WERI-Rb-1 (cell line): ENCODE data around the gene PRRT1B.

Source experiments
- DNase-seq: peaks from one replicate; pipeline ENCODE4 v3.0.0-alpha.2; 2020
- H3K27ac ChIP-seq: fragments of 250-450 bp; sonication (Bioruptor Pico); 2 replicates; pipeline ENCODE4 v1.5.1; 2020; ENCODE audit warnings: mild to moderate bottlenecking, moderate library complexity
- H3K27me3 ChIP-seq: fragments of 250-450 bp; sonication (Bioruptor Pico); 2 replicates; pipeline ENCODE4 v1.5.1; 2021; ENCODE audit warnings: mild to moderate bottlenecking, low read depth, moderate library complexity; ENCODE audit not compliant: insufficient read depth, severe bottlenecking
- H3K36me3 ChIP-seq: fragments of 250-450 bp; sonication (Bioruptor Pico); 2 replicates; pipeline ENCODE4 v1.5.1; 2020; ENCODE audit warnings: mild to moderate bottlenecking, moderate library complexity
- H3K4me3 ChIP-seq: 2 replicates; pipeline ENCODE4 v1.5.1; 2011; ENCODE audit warnings: low read depth, mild to moderate bottlenecking, control low read depth, low read length
- H3K9me3 ChIP-seq: fragments of 250-450 bp; sonication (Bioruptor Pico); 2 replicates; pipeline ENCODE4 v1.5.1; 2021; ENCODE audit warnings: mild to moderate bottlenecking, moderate library complexity; ENCODE audit not compliant: severe bottlenecking
- CTCF ChIP-seq: IDR thresholded peaks from 2 replicates; pipeline ENCODE4 v1.5.1; 2011; ENCODE audit warnings: low read depth, mild to moderate bottlenecking, control low read depth, inconsistent platforms, low read length

PRRT1B gene

GRCh38 chr9:131559421-131560000 is 14.2 kb downstream of the PRRT1B start:
- TF ChIP-seq CTCF, result no peak
- peaks cover 4% of the 10 kb centered on the region for H3K9me3 ChIP-seq
- H3K4me3 ChIP-seq, result no peak overlapping the region
- no peak for DNase-seq
- H3K27me3 ChIP-seq, result no peaks in the 10 kb centered on the region
- H3K36me3 ChIP-seq, result no peaks in the 10 kb centered on the region
- H3K27ac ChIP-seq, result no peak overlapping the region

GRCh38 chr9:131562032-131562959 is 17.0 kb downstream of the PRRT1B start:
- DNase-seq, result no peak
- Histone ChIP-seq H3K36me3 (no peaks in the 10 kb centered on the region), H3K27me3 (no peaks in the 10 kb centered on the region), H3K27ac (no peak overlapping the region), H3K4me3 (no peak overlapping the region), H3K9me3 (peaks cover 4% of the 10 kb centered on the region)
- TF ChIP-seq CTCF, result no peak

- Histone ChIP-seq H3K36me3 (no peaks in the 10 kb centered on the region), H3K27ac (no peak overlapping the region), H3K9me3 (peaks cover 4% of the 10 kb centered on the region)
Observed at GRCh38 chr9:131565369-131565768, 20.0 kb downstream of the PRRT1B start.

GRCh38 chr9:131566158-131566557 is 20.8 kb downstream of the PRRT1B start:
- no peaks in the 10 kb centered on the region for H3K36me3 ChIP-seq
- TF ChIP-seq CTCF, result no peak
- H3K4me3 ChIP-seq, result no peak overlapping the region
- H3K27me3 ChIP-seq, result no peaks in the 10 kb centered on the region
- H3K9me3 ChIP-seq, result peaks cover 4% of the 10 kb centered on the region
- H3K27ac ChIP-seq, result no peak overlapping the region
- DNase-seq, result no peak

More at GRCh38 chr9:131565369-131565768, 20.0 kb downstream of the PRRT1B start:
- Histone ChIP-seq H3K27me3 (no peaks in the 10 kb centered on the region), H3K4me3 (no peak overlapping the region)
- no peak for DNase-seq
- TF ChIP-seq CTCF, result no peak

- Histone ChIP-seq H3K36me3 (no peaks in the 10 kb centered on the region), H3K27me3 (no peaks in the 10 kb centered on the region), H3K9me3 (peaks cover 4% of the 10 kb centered on the region), H3K4me3 (no peak overlapping the region), H3K27ac (no peak overlapping the region)
- TF ChIP-seq CTCF, result no peak
- DNase-seq, result no peak
Observed at GRCh38 chr9:131567910-131568309, 22.6 kb downstream of the PRRT1B start.
